B cell (primary cell): ENCODE data around the gene PIWIL4. TPM values are rescaled to one million over a fixed set of nuclear protein-coding genes. Genes with fewer than 3 reads are reported as not detected.

Experiments
- ATAC-seq: fragments of 200-7000 bp; cut with Tn5 transposase; one replicate; pipeline ENCODE4 v1.10.0; 2021; ENCODE audit warnings: low read depth, mild to moderate bottlenecking, moderate number of reproducible peaks, moderate library complexity
- CTCF ChIA-PET: fragments of 350-600 bp; sonication (Branson Sonifier 250); formaldehyde crosslinking; loops from one replicate; lab custom pipeline; 2021; ENCODE audit warnings: antibody characterized with exemption, inconsistent platforms; lab: Charles Lee
- POLR2A ChIA-PET: fragments of 350-600 bp; sonication (Branson Sonifier 250); formaldehyde crosslinking; loops from one replicate; lab custom pipeline; 2021; ENCODE audit warnings: antibody characterized with exemption; lab: Charles Lee
- DNase-seq: peaks from one replicate; pipeline ENCODE4 v3.0.0; 2013
- H2AFZ ChIP-seq: 2 replicates; pipeline ENCODE4 v1.6.1; 2012; ENCODE audit warnings: mild to moderate bottlenecking, low read depth, low read length; ENCODE audit not compliant: insufficient read depth, poor library complexity, severe bottlenecking
- H3K27ac ChIP-seq, 2 donors: 1 replicate in 1 of 2; 2 replicates in 1 of 2; pipeline ENCODE4 v1.5.1; 2012 to 2013; ENCODE audit warnings: low read length in 2 of 2, mild to moderate bottlenecking in 2 of 2, moderate library complexity in 1 of 2
- H3K27me3 ChIP-seq, 4 experiments: fragments of 200-600 bp in 1 of 4; sonication (generic) in 1 of 4; replicated peaks in 1 of 4; 1 replicate in 2 of 4; 2 replicates in 2 of 4; pipeline versions ENCODE4 v1.6.1 to v1.7.0; 2013 to 2016; ENCODE audit warnings: low read length in 3 of 4, mild to moderate bottlenecking in 2 of 4, mixed read lengths in 1 of 4, moderate library complexity in 1 of 4; ENCODE audit not compliant: insufficient read depth in 4 of 4, control insufficient read depth in 3 of 4; ENCODE audit errors: control extremely low read depth in 1 of 4
- H3K36me3 ChIP-seq, 2 experiments: replicated peaks in 1 of 2; 1 replicate in 1 of 2; 2 replicates in 1 of 2; pipeline versions ENCODE4 v1.6.1 to v1.7.1; 2013; ENCODE audit warnings: low read length in 1 of 2; ENCODE audit not compliant: insufficient read depth in 2 of 2, control insufficient read depth in 1 of 2; ENCODE audit errors: control extremely low read depth in 1 of 2, extremely low read depth in 1 of 2
- H3K4me1 ChIP-seq, 2 donors: fragments of 200-600 bp in 1 of 2; sonication (generic) in 1 of 2; 1 replicate in 1 of 2; 2 replicates in 1 of 2; pipeline versions ENCODE4 v1.5.1 to v1.6.1; 2013 to 2017; ENCODE audit warnings: low read length in 2 of 2; ENCODE audit not compliant: control insufficient read depth in 2 of 2, insufficient read depth in 2 of 2
- H3K4me2 ChIP-seq: replicated peaks from 2 replicates; pipeline ENCODE3; 2012; ENCODE audit warnings: mild to moderate bottlenecking, low read depth, low read length; ENCODE audit not compliant: poor library complexity, severe bottlenecking
- H3K4me3 ChIP-seq, 5 experiments: fragments of 200-600 bp in 1 of 5; sonication (generic) in 1 of 5; 1 replicate in 3 of 5; 2 replicates in 2 of 5; pipeline versions ENCODE4 v1.5.1 to v1.7.0; 2011 to 2016; ENCODE audit warnings: low read length in 4 of 5, mild to moderate bottlenecking in 4 of 5, low read depth in 2 of 5, control low read depth in 1 of 5, moderate library complexity in 1 of 5; ENCODE audit not compliant: insufficient read depth in 1 of 5; ENCODE audit errors: control extremely low read depth in 1 of 5, extremely low read depth in 1 of 5
- H3K79me2 ChIP-seq: fragments of 200-600 bp; sonication (generic); one replicate; pipeline ENCODE4 v1.6.0; 2016; ENCODE audit warnings: low read length; ENCODE audit not compliant: control insufficient read depth, insufficient read depth
- H3K9ac ChIP-seq: fragments of 200-600 bp; sonication (generic); 2 replicates; pipeline ENCODE4 v1.6.1; 2017; ENCODE audit warnings: mild to moderate bottlenecking, low read length, moderate library complexity
- H3K9me3 ChIP-seq, 3 donors: one replicate each; pipeline versions ENCODE4 v1.6.1 to v1.7.1; 2013; ENCODE audit warnings: low read length in 2 of 3; ENCODE audit not compliant: control insufficient read depth in 2 of 3, insufficient read depth in 1 of 3; ENCODE audit errors: control extremely low read depth in 1 of 3
- H4K20me1 ChIP-seq: 2 replicates; pipeline ENCODE4 v1.6.0; 2012; ENCODE audit warnings: mild to moderate bottlenecking, low read length; ENCODE audit not compliant: insufficient read depth, control insufficient read depth, poor library complexity, severe bottlenecking
- H3K27ac Mint-ChIP-seq: one replicate; pipeline ENCODE4 v1.8.0; 2021; ENCODE audit warnings: mixed read lengths
- H3K27me3 Mint-ChIP-seq: one replicate; pipeline ENCODE4 v1.8.0; 2021; ENCODE audit warnings: mixed read lengths
- H3K4me1 Mint-ChIP-seq: one replicate; pipeline ENCODE4 v1.8.0; 2021; ENCODE audit warnings: mixed read lengths
- H3K4me3 Mint-ChIP-seq: one replicate; pipeline ENCODE4 v1.8.0; 2021; ENCODE audit warnings: mixed read lengths
- H3K9me3 Mint-ChIP-seq: one replicate; pipeline ENCODE4 v1.8.0; 2022; ENCODE audit warnings: mixed read lengths; ENCODE audit not compliant: insufficient read depth
- EZH2 ChIP-seq: IDR thresholded peaks from 2 replicates; pipeline ENCODE4 v1.6.1; 2012; ENCODE audit warnings: borderline replicate concordance, low read depth, mild to moderate bottlenecking, moderate library complexity, low read length; ENCODE audit not compliant: insufficient read depth, poor library complexity, severe bottlenecking
- WGBS: methylation state at CpG from one replicate; pipeline ENCODE4 v1.1.5; 2013; ENCODE audit warnings: missing lambda C conversion rate; ENCODE audit not compliant: insufficient coverage; 5-methylcytosine and 5-hydroxymethylcytosine counted together
- intact Hi-C: fragments of 100-400 bp; cut with micrococcal nuclease; formaldehyde crosslinking; loops from one replicate; pipeline ENCODE4 v1.10.0; 2022
- polyA plus RNA-seq: library from polyadenylated mRNA; depleted of rRNA; stranded (reverse); fragments of >200 nt; gene quantifications from 2 replicates; pipeline ENCODE4 v1.2.3, GENCODE V29; 2012
- total RNA-seq, 2 donors: library from RNA; stranded (reverse); fragments of 120-200 nt in 1 of 2; gene quantifications; 1 replicate in 1 of 2; 2 replicates in 1 of 2; pipeline versions ENCODE4 v1.2.3 to v1.2.4, GENCODE V29; 2013 to 2022
- TF ChIP-seq, protein P1 (sequence below): fragments of 200-600 bp; IDR thresholded peaks from one replicate; pipeline ENCODE4 v1.8.0; 2022; ENCODE audit warnings: antibody characterized with exemption, mild to moderate bottlenecking

The PIWIL4 gene
- total and polyA plus RNA-seq, 2 donors (not counting 1 experiment from before 2014, with no cell fraction given) = 0.67 to 1.4 TPM

DNA sequence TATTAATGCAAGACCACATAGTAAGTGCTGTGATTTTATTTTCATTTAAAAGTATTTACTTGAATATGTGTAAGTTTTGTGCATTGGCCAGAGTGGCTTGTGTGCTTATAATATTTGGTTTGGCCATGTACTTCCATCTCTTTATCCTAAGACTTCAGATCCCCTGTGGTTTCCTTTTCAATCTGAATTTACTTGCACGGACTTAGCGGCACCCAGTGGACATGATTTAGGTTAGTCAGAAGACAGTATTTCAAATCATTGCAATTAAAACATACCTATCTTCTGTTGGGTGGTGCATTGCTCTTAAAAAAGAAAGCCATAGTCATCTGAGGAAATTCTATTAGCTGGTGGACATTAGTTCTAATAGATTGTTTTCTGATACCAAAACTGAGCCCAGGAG is 30.7 kb downstream of the PIWIL4 start:
- no peaks in the 10 kb centered on the region for H3K9me3 ChIP-seq

DNA sequence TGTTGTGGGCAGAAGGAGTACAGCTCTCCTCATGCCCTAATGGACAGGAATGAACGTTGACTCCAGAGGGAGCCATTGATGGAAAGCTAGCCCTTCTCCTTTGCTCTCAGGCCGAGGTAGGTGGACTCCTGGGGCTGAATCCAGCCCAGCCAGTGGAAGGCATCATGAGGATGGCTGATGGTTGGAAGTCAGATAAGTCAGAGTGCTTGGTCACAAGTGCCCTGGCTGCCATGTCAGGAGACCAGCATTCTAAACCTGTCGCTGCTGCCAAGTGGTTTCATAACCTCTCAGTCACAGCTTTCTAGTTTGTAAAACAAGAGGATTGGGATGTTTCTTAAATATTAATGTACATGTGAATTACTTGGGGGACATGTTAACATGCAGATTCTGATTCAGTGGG is 32.3 kb downstream of the PIWIL4 start:
- H4K20me1 ChIP-seq = no peaks in the 10 kb centered on the region

More for the DNA sequence above, 30.7 kb downstream of the PIWIL4 start:
- Histone ChIP-seq H3K36me3 (no peaks in the 10 kb centered on the region), H3K4me3 (no peak overlapping the region), H4K20me1 (no peaks in the 10 kb centered on the region), H3K4me1 (peaks cover 3 to 11% of the 10 kb centered on the region in 2 donors), H3K27ac (no peak overlapping the region), H3K4me2 (no peak overlapping the region), H3K79me2 (no peaks in the 10 kb centered on the region), H2AFZ (no peak overlapping the region), H3K9ac (no peak overlapping the region), H3K27me3 (no peaks in the 10 kb centered on the region)
- ChIA-PET POLR2A (no interaction called here), CTCF (interaction anchor here (1.4 kb wide), 1 partner anchor 10 kb away, joined by 3 read pairs; no protein-coding TSS in a partner anchor)
- no peak for TF ChIP-seq EZH2
- TF ChIP-seq, protein P1, sequence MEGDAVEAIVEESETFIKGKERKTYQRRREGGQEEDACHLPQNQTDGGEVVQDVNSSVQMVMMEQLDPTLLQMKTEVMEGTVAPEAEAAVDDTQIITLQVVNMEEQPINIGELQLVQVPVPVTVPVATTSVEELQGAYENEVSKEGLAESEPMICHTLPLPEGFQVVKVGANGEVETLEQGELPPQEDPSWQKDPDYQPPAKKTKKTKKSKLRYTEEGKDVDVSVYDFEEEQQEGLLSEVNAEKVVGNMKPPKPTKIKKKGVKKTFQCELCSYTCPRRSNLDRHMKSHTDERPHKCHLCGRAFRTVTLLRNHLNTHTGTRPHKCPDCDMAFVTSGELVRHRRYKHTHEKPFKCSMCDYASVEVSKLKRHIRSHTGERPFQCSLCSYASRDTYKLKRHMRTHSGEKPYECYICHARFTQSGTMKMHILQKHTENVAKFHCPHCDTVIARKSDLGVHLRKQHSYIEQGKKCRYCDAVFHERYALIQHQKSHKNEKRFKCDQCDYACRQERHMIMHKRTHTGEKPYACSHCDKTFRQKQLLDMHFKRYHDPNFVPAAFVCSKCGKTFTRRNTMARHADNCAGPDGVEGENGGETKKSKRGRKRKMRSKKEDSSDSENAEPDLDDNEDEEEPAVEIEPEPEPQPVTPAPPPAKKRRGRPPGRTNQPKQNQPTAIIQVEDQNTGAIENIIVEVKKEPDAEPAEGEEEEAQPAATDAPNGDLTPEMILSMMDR = no peak
- H3K27ac Mint-ChIP-seq = no peak overlapping the region
- no peaks in the 10 kb centered on the region for H3K9me3 Mint-ChIP-seq
- no peaks in the 10 kb centered on the region for H3K27me3 Mint-ChIP-seq
- WGBS = no CpG with 5 or more reads among the region's 2 CpGs
- intact Hi-C loops = no loop called here
- peaks cover 15% of the 10 kb centered on the region for H3K4me1 Mint-ChIP-seq
- no peak overlapping the region for H3K4me3 Mint-ChIP-seq
- ATAC-seq (no peak), DNase-seq (no peak)

More for the DNA sequence above, 32.3 kb downstream of the PIWIL4 start:
- Mint-ChIP-seq H3K27ac (no peak overlapping the region), H3K27me3 (no peaks in the 10 kb centered on the region), H3K4me1 (peaks cover 19% of the 10 kb centered on the region), H3K9me3 (no peaks in the 10 kb centered on the region), H3K4me3 (no peak overlapping the region)
- 38% methylated on average over 2 of the region's 3 CpGs for WGBS
- POLR2A ChIA-PET = no interaction called here
- no peaks in the 10 kb centered on the region for H3K79me2 ChIP-seq
- H3K4me1 ChIP-seq = peaks cover 8 to 16% of the 10 kb centered on the region in 2 donors
- ATAC-seq (no peak), DNase-seq (no peak)
- H3K4me3 ChIP-seq = no peak overlapping the region
- H3K27ac ChIP-seq = no peak overlapping the region
- H3K36me3 ChIP-seq = no peaks in the 10 kb centered on the region
- TF ChIP-seq EZH2 = no peak
- TF ChIP-seq, protein P1 = no peak
- H3K4me2 ChIP-seq = no peak overlapping the region
- H3K9ac ChIP-seq = no peak overlapping the region
- H3K27me3 ChIP-seq = no peaks in the 10 kb centered on the region
- CTCF ChIA-PET = interaction anchor here (1.4 kb wide), 1 partner anchor 12 kb away, joined by 3 read pairs; no protein-coding TSS in a partner anchor
- intact Hi-C loops = no loop called here
- H3K9me3 ChIP-seq = no peaks in the 10 kb centered on the region
- no peak overlapping the region for H2AFZ ChIP-seq
